HCT116 (cell line): Measurements from ENCODE around the gene HOXB9. TPM values are rescaled to one million over a fixed set of nuclear protein-coding genes. Genes with fewer than 3 reads are reported as not detected.
A peak's percentile ranks its signal among the peaks of the same experiment; 100 is the strongest.

Experiments used
- ATAC-seq: fragments of 200-7000 bp; cut with Tn5 transposase; 2 replicates; pipeline ENCODE4 v1.9.1; 2020; ENCODE audit warnings: mild to moderate bottlenecking, moderate library complexity
- BruUV-seq: library from RNA; stranded (reverse); fragments of 400-500 nt; replicated peaks from 2 replicates; lab custom pipeline; 2021; lab: Mats Ljungman, UMichigan
- CTCF ChIA-PET: fragments of 300-600 bp; sonication (Branson Sonifier 250); formaldehyde crosslinking; loops from one replicate; lab custom pipeline; 2021; ENCODE audit warnings: antibody characterized with exemption; lab: Charles Lee
- POLR2A ChIA-PET: fragments of 300-600, 350-600 bp; sonication (Branson Sonifier 250); formaldehyde crosslinking; loops from one replicate; lab custom pipeline; 2021; ENCODE audit warnings: antibody characterized with exemption; lab: Charles Lee
- RAD21 ChIA-PET, 2 experiments: fragments of 300-600 bp; sonication (Branson Sonifier 250); formaldehyde crosslinking; loops; one replicate each; lab custom pipeline; 2023; ENCODE audit warnings: low total read pairs in 2 of 2; ENCODE audit not compliant: uncharacterized antibody in 2 of 2, unreplicated experiment in 2 of 2, low non-redundant PET in 1 of 2; lab: Charles Lee
- DNase-seq: peaks from one replicate; pipeline ENCODE4 v3.0.0-alpha.2; 2010; ENCODE audit warnings: low read depth, low spot score
- H2AFZ ChIP-seq: fragments of 200-600 bp; shearing (Covaris generic), sonication (generic); 2 replicates; pipeline ENCODE4 v1.6.1; 2017; ENCODE audit warnings: low read depth, mixed run types, mixed read lengths, antibody characterized with exemption, low read length; ENCODE audit not compliant: poor library complexity, severe bottlenecking
- H3K27ac ChIP-seq: 2 replicates; pipeline ENCODE4 v1.5.1; 2012; ENCODE audit warnings: low read depth, low read length
- H3K27me3 ChIP-seq: fragments of 200-600 bp; sonication (generic); 2 replicates; pipeline ENCODE4 v1.6.1; 2016; ENCODE audit warnings: mixed run types, low read length, mixed read lengths; ENCODE audit not compliant: insufficient read depth
- H3K36me3 ChIP-seq, 2 experiments: fragments of 200-500 bp in 1 of 2; fragments of 200-600 bp in 1 of 2; sonication (Bioruptor generic) in 1 of 2; sonication (generic) in 1 of 2; 2 replicates each; pipeline versions ENCODE4 v1.5.1 to v1.6.1; 2014 to 2016; ENCODE audit warnings: low read length in 2 of 2, inconsistent platforms in 1 of 2, mixed read lengths in 1 of 2, mixed run types in 1 of 2; ENCODE audit not compliant: insufficient read depth in 2 of 2, control insufficient read depth in 1 of 2
- H3K4me1 ChIP-seq, 2 experiments: fragments of 200-600 bp in 1 of 2; sonication (generic) in 1 of 2; 2 replicates each; pipeline versions ENCODE4 v1.5.1 to v1.6.1; 2012 to 2017; ENCODE audit warnings: low read length in 2 of 2, inconsistent platforms in 1 of 2, mild to moderate bottlenecking in 1 of 2, mixed read lengths in 1 of 2, mixed run types in 1 of 2, moderate library complexity in 1 of 2; ENCODE audit not compliant: insufficient read depth in 2 of 2, control insufficient read depth in 1 of 2
- H3K4me2 ChIP-seq: fragments of 200-600 bp; sonication (generic); 2 replicates; pipeline ENCODE4 v1.6.1; 2017; ENCODE audit warnings: mixed run types, low read length, mixed read lengths
- H3K4me3 ChIP-seq, 2 experiments: fragments of 200-600 bp in 1 of 2; sonication (generic) in 1 of 2; replicated peaks in 1 of 2; 2 replicates each; pipeline ENCODE4 v1.5.1; 2011 to 2016; ENCODE audit warnings: low read length in 2 of 2, control low read depth in 1 of 2, low read depth in 1 of 2, mild to moderate bottlenecking in 1 of 2, mixed read lengths in 1 of 2, mixed run types in 1 of 2
- H3K79me2 ChIP-seq: fragments of 200-600 bp; sonication (generic); 2 replicates; pipeline ENCODE4 v1.6.1; 2017; ENCODE audit warnings: mild to moderate bottlenecking, mixed run types, low read length, moderate library complexity, mixed read lengths; ENCODE audit not compliant: insufficient read depth
- H3K9ac ChIP-seq: fragments of 200-600 bp; sonication (generic); 2 replicates; pipeline ENCODE4 v1.6.1; 2016; ENCODE audit warnings: low read length, mixed read lengths
- H3K9me2 ChIP-seq: fragments of 200-600 bp; sonication (generic), shearing (Covaris generic); 2 replicates; pipeline ENCODE4 v1.6.1; 2017; ENCODE audit warnings: mixed run types, mild to moderate bottlenecking, moderate library complexity; ENCODE audit not compliant: insufficient read depth
- H3K9me3 ChIP-seq, 2 experiments: fragments of 200-500 bp in 1 of 2; fragments of 200-600 bp in 1 of 2; sonication (Bioruptor generic) in 1 of 2; sonication (generic) in 1 of 2; 2 replicates each; pipeline ENCODE4 v1.6.1; 2014 to 2017; ENCODE audit warnings: low read length in 2 of 2, mixed read lengths in 2 of 2, inconsistent platforms in 1 of 2, low read depth in 1 of 2, mild to moderate bottlenecking in 1 of 2, mixed run types in 1 of 2, moderate library complexity in 1 of 2; ENCODE audit not compliant: control insufficient read depth in 1 of 2, insufficient read depth in 1 of 2
- H4K20me1 ChIP-seq: fragments of 200-600 bp; sonication (generic), shearing (Covaris generic); 2 replicates; pipeline ENCODE4 v1.6.1; 2017; ENCODE audit warnings: mixed run types, mild to moderate bottlenecking, moderate library complexity; ENCODE audit not compliant: insufficient read depth
- CBX3 ChIP-seq: IDR thresholded peaks from 2 replicates; pipeline ENCODE4 v1.6.1; 2012; ENCODE audit warnings: low read depth
- CTCF ChIP-seq, 3 experiments: fragments of 200-600 bp in 1 of 3; sonication (generic) in 1 of 3; IDR thresholded peaks in 2 of 3; conservative IDR thresholded peaks in 1 of 3; 2 replicates each; pipeline ENCODE4 v1.5.1; 2012 to 2017; ENCODE audit warnings: low read depth in 2 of 3, low read length in 2 of 3, antibody characterized with exemption in 1 of 3, borderline replicate concordance in 1 of 3, control low read depth in 1 of 3, mild to moderate bottlenecking in 1 of 3, mixed read lengths in 1 of 3, mixed run types in 1 of 3, moderate library complexity in 1 of 3; ENCODE audit not compliant: insufficient read depth in 1 of 3
- EGR1 ChIP-seq: IDR thresholded peaks from 2 replicates; pipeline ENCODE4 v1.6.1; 2012; ENCODE audit warnings: low read depth
- ELF1 ChIP-seq: IDR thresholded peaks from 2 replicates; pipeline ENCODE4 v1.6.1; 2012; ENCODE audit warnings: low read depth, borderline replicate concordance
- EZH2 ChIP-seq: fragments of 200-600 bp; sonication (generic); IDR thresholded peaks from 2 replicates; pipeline ENCODE4 v1.6.1; 2017; ENCODE audit warnings: antibody characterized with exemption, mixed run types
- EZH2phosphoT487 ChIP-seq: fragments of 200-600 bp; IDR thresholded peaks from 2 replicates; pipeline ENCODE4 v1.6.1; 2018; ENCODE audit warnings: antibody characterized with exemption, borderline replicate concordance
- FOSL1 ChIP-seq: IDR thresholded peaks from 2 replicates; pipeline ENCODE4 v1.6.1; 2012; ENCODE audit warnings: low read depth
- POLR2A ChIP-seq: IDR thresholded peaks from 2 replicates; pipeline ENCODE4 v1.7.0; 2011; ENCODE audit warnings: borderline replicate concordance; ENCODE audit not compliant: insufficient read depth, insufficient read length; ENCODE audit errors: extremely low read depth
- POLR2AphosphoS5 ChIP-seq: IDR thresholded peaks from 2 replicates; pipeline ENCODE4 v1.6.1; 2011; ENCODE audit warnings: mild to moderate bottlenecking, low read depth, low read length, moderate library complexity
- SIN3A ChIP-seq: IDR thresholded peaks from 2 replicates; pipeline ENCODE4 v1.6.1; 2012; ENCODE audit warnings: low read depth
- SP1 ChIP-seq: IDR thresholded peaks from 2 replicates; pipeline ENCODE4 v1.6.1; 2012; ENCODE audit warnings: low read depth
- SRF ChIP-seq: IDR thresholded peaks from 2 replicates; pipeline ENCODE4 v1.6.1; 2012; ENCODE audit warnings: low read depth
- TCF7L2 ChIP-seq: IDR thresholded peaks from 2 replicates; pipeline ENCODE4 v1.7.0; 2011; ENCODE audit warnings: borderline replicate concordance, inconsistent platforms; ENCODE audit not compliant: insufficient read depth, insufficient read length; ENCODE audit errors: extremely low read depth
- YY1 ChIP-seq: IDR thresholded peaks from 2 replicates; pipeline ENCODE4 v1.6.1; 2011; ENCODE audit warnings: low read length, low read depth, moderate library complexity, mild to moderate bottlenecking; ENCODE audit not compliant: insufficient replicate concordance; ENCODE audit errors: extremely low read depth
- intact Hi-C: fragments of 100-400 bp; cut with micrococcal nuclease; formaldehyde crosslinking; loops from 2 replicates; pipeline ENCODE4 v1.10.0; 2022
- total RNA-seq: library from RNA; stranded (reverse); gene quantifications from one replicate; pipeline ENCODE4 v1.2.1, GENCODE V29; 2021; ENCODE audit not compliant: unreplicated experiment
- TF ChIP-seq, protein P1 (sequence below): IDR thresholded peaks from 2 replicates; pipeline ENCODE4 v1.6.1; 2011; ENCODE audit warnings: mild to moderate bottlenecking, low read length, moderate library complexity; ENCODE audit not compliant: insufficient replicate concordance; ENCODE audit errors: extremely low read depth

The HOXB9 gene
- total RNA-seq, 1 experiment from 2014 or later: 40.1 TPM

- POLR2A ChIA-PET: no interaction called here
- no peak for TF ChIP-seq TCF7L2
- TF ChIP-seq SP1: no peak
- TF ChIP-seq POLR2A: no peak
- no peak for TF ChIP-seq SIN3A
- TF ChIP-seq CTCF (IDR thresholded peaks at IDR 0.05 in 2 of 3, conservative IDR thresholded peaks at IDR 0.05 in 1 of 3; ENCODE audit: borderline replicate concordance in 1 of 3, insufficient read depth in 1 of 3, low read depth in 2 of 3, low read length in 2 of 3): no peak
- no peak for TF ChIP-seq CBX3
- no peak for TF ChIP-seq FOSL1
- TF ChIP-seq YY1: no peak
- Histone ChIP-seq H3K9me2 (no peaks in the 10 kb centered on the region), H3K4me1 (peaks cover 23 to 32% of the 10 kb centered on the region in 2 experiments), H3K36me3 (peaks cover 22 to 24% of the 10 kb centered on the region in 2 experiments; a peak in 3 of 4 replicates), H4K20me1 (peaks cover 4% of the 10 kb centered on the region; the same call in 1 of the 2 replicates), H3K4me3 (no peak overlapping the region), H3K27me3 (no peaks in the 10 kb centered on the region), H3K9me3 (no peaks in the 10 kb centered on the region), H2AFZ (no peak overlapping the region), H3K9ac (no peak overlapping the region), H3K4me2 (no peak overlapping the region), H3K79me2 (peaks cover 100% of the 10 kb centered on the region), H3K27ac (0 out of 2 replicates have a peak overlapping the region, but pooled peaks have one; percentile 47)
- CTCF ChIA-PET: no interaction called here
- DNase-seq: no peak
- RAD21 ChIA-PET: interaction anchor here in 1 of 2 experiments (0.6 kb wide), 1 partner anchor 15 kb away, joined by 4 read pairs; no protein-coding TSS in a partner anchor
- intact Hi-C loops: no loop called here
- BruUV-seq: no TSS peak
- no peak for ATAC-seq
Measured at GRCh38 chr17:48599354-48599753, 26.8 kb downstream of the HOXB9 start.

- H3K9ac ChIP-seq: no peak overlapping the region
- DNase-seq: no peak
- BruUV-seq: no TSS peak
- H3K9me3 ChIP-seq: no peaks in the 10 kb centered on the region
- no peaks in the 10 kb centered on the region for H3K27me3 ChIP-seq
- peaks cover 100% of the 10 kb centered on the region for H3K79me2 ChIP-seq
- ChIA-PET CTCF (no interaction called here), RAD21 (interaction anchor here in 1 of 2 experiments (0.6 kb wide), 1 partner anchor 16 kb away, joined by 4 read pairs; no protein-coding TSS in a partner anchor), POLR2A (no interaction called here)
- H3K4me3 ChIP-seq: no peak overlapping the region
- intact Hi-C loops: no loop called here
- peaks cover 26 to 27% of the 10 kb centered on the region in 2 experiments; a peak in 3 of 4 replicates for H3K36me3 ChIP-seq
- no peak overlapping the region for H2AFZ ChIP-seq
- no peak overlapping the region for H3K4me2 ChIP-seq
- H4K20me1 ChIP-seq: peaks cover 4% of the 10 kb centered on the region; the same call in 1 of the 2 replicates
- ATAC-seq: no peak
- H3K9me2 ChIP-seq: no peaks in the 10 kb centered on the region
- peaks cover 23 to 32% of the 10 kb centered on the region in 2 experiments for H3K4me1 ChIP-seq
- TF ChIP-seq POLR2AphosphoS5 (no peak), FOSL1 (no peak), EZH2phosphoT487 (no peak), SP1 (no peak), ELF1 (no peak), EZH2 (no peak), SRF (no peak), EGR1 (no peak)
- TF ChIP-seq, protein P1, sequence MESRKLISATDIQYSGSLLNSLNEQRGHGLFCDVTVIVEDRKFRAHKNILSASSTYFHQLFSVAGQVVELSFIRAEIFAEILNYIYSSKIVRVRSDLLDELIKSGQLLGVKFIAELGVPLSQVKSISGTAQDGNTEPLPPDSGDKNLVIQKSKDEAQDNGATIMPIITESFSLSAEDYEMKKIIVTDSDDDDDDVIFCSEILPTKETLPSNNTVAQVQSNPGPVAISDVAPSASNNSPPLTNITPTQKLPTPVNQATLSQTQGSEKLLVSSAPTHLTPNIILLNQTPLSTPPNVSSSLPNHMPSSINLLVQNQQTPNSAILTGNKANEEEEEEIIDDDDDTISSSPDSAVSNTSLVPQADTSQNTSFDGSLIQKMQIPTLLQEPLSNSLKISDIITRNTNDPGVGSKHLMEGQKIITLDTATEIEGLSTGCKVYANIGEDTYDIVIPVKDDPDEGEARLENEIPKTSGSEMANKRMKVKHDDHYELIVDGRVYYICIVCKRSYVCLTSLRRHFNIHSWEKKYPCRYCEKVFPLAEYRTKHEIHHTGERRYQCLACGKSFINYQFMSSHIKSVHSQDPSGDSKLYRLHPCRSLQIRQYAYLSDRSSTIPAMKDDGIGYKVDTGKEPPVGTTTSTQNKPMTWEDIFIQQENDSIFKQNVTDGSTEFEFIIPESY: no peak
- H3K27ac ChIP-seq: no peak overlapping the region
Measured at GRCh38 chr17:48598736-48599135, 27.4 kb downstream of the HOXB9 start.
